Measurements from ENCODE around the gene NCOA6. TPM values are rescaled to one million over a fixed set of nuclear protein-coding genes. Genes with fewer than 3 reads are reported as not detected.
"Not testable (repeated sequence)": the region's sequence is repeated elsewhere in the genome, so short reads cannot be mapped to it uniquely, and the experiment has no call there.

The NCOA6 gene
- total RNA-seq, 2 donors from 2014 or later, result 20.4 to 24.1 TPM

GRCh38 chr20:34798328-34798727 lies 27.1 kb downstream of the NCOA6 start:
- DNase-seq (ENCODE audit: low spot score in 2 of 2), result no peak
- ATAC-seq, result no peak
- H3K27ac Mint-ChIP-seq, result no peak overlapping the region
- no peaks in the 10 kb centered on the region for H3K9me3 Mint-ChIP-seq
- no peaks in the 10 kb centered on the region for H3K36me3 Mint-ChIP-seq

GRCh38 chr20:34797012-34797995 lies 28.1 kb downstream of the NCOA6 start:
- DNase-seq (ENCODE audit: low spot score in 2 of 2) (no peak), ATAC-seq (no peak)
- Mint-ChIP-seq H3K36me3 (no peaks in the 10 kb centered on the region), H3K27ac (no peak overlapping the region), H3K9me3 (no peaks in the 10 kb centered on the region)

GRCh38 chr20:34794006-34794585 lies 31.4 kb downstream of the NCOA6 start:
- Mint-ChIP-seq H3K27ac (no peak overlapping the region), H3K36me3 (no peaks in the 10 kb centered on the region), H3K9me3 (no peaks in the 10 kb centered on the region)
- DNase-seq (ENCODE audit: low spot score in 2 of 2) (no peak), ATAC-seq (no peak)

GRCh38 chr20:34792687-34793363 lies 32.6 kb downstream of the NCOA6 start:
- H3K36me3 Mint-ChIP-seq, result no peaks in the 10 kb centered on the region
- H3K27ac Mint-ChIP-seq, result no peak overlapping the region
- ATAC-seq, result no peak
- H3K9me3 Mint-ChIP-seq, result no peaks in the 10 kb centered on the region
- DNase-seq (ENCODE audit: low spot score in 2 of 2), result no peak

GRCh38 chr20:34791289-34792020 lies 34.0 kb downstream of the NCOA6 start:
- H3K9me3 Mint-ChIP-seq, result no peaks in the 10 kb centered on the region
- ATAC-seq (no peak), DNase-seq (ENCODE audit: low spot score in 2 of 2) (no peak)
- H3K27ac Mint-ChIP-seq, result no peak overlapping the region
- H3K36me3 Mint-ChIP-seq, result no peaks in the 10 kb centered on the region

- DNase-seq (ENCODE audit: low spot score in 2 of 2), result no peak
- H3K27ac Mint-ChIP-seq, result no peak overlapping the region
- ATAC-seq, result no peak
- no peaks in the 10 kb centered on the region for H3K36me3 Mint-ChIP-seq
- no peaks in the 10 kb centered on the region for H3K9me3 Mint-ChIP-seq
Observed at GRCh38 chr20:34781220-34781619, 44.2 kb downstream of the NCOA6 start.

GRCh38 chr20:34780291-34780690 lies 45.2 kb downstream of the NCOA6 start:
- not testable (repeated sequence) for ATAC-seq; H3K36me3 Mint-ChIP-seq; H3K9me3 Mint-ChIP-seq; H3K27ac Mint-ChIP-seq; DNase-seq (ENCODE audit: low spot score in 2 of 2)

GRCh38 chr20:34776177-34776576 lies 49.3 kb downstream of the NCOA6 start:
- ATAC-seq (no peak), DNase-seq (ENCODE audit: low spot score in 2 of 2) (no peak)
- Mint-ChIP-seq H3K9me3 (no peaks in the 10 kb centered on the region), H3K36me3 (peaks cover 0 to 8% of the 10 kb centered on the region in 2 donors), H3K27ac (no peak overlapping the region)

GRCh38 chr20:34774886-34775285 lies 50.6 kb downstream of the NCOA6 start:
- DNase-seq (ENCODE audit: low spot score in 2 of 2) (no peak), ATAC-seq (no peak)
- Mint-ChIP-seq H3K9me3 (no peaks in the 10 kb centered on the region), H3K27ac (peak overlapping the region in 1 of 2 donors; percentile 34), H3K36me3 (peaks cover 0 to 8% of the 10 kb centered on the region in 2 donors)

- DNase-seq (ENCODE audit: low spot score in 2 of 2) (no peak), ATAC-seq (no peak)
- H3K27ac Mint-ChIP-seq, result no peak overlapping the region
- peaks cover 0 to 8% of the 10 kb centered on the region in 2 donors for H3K36me3 Mint-ChIP-seq
- H3K9me3 Mint-ChIP-seq, result no peaks in the 10 kb centered on the region
Observed at GRCh38 chr20:34774449-34774848, 51.0 kb downstream of the NCOA6 start.

- Mint-ChIP-seq H3K27ac (no peak overlapping the region), H3K36me3 (peaks cover 0 to 8% of the 10 kb centered on the region in 2 donors), H3K9me3 (no peaks in the 10 kb centered on the region)
- no peak for ATAC-seq
- no peak for DNase-seq (ENCODE audit: low spot score in 2 of 2)
Observed at GRCh38 chr20:34773726-34774125, 51.7 kb downstream of the NCOA6 start.

GRCh38 chr20:34772437-34772836 lies 53.0 kb downstream of the NCOA6 start:
- Mint-ChIP-seq H3K9me3 (no peaks in the 10 kb centered on the region), H3K36me3 (peaks cover 0 to 13% of the 10 kb centered on the region in 2 donors), H3K27ac (no peak overlapping the region)
- ATAC-seq (no peak), DNase-seq (ENCODE audit: low spot score in 2 of 2) (no peak)

GRCh38 chr20:34771680-34772081 lies 53.8 kb downstream of the NCOA6 start:
- DNase-seq (ENCODE audit: low spot score in 2 of 2) (no peak), ATAC-seq (no peak)
- Mint-ChIP-seq H3K9me3 (no peaks in the 10 kb centered on the region), H3K36me3 (peaks cover 0 to 13% of the 10 kb centered on the region in 2 donors), H3K27ac (no peak overlapping the region)

GRCh38 chr20:34768096-34768495 lies 57.4 kb downstream of the NCOA6 start:
- DNase-seq (ENCODE audit: low spot score in 2 of 2) (no peak), ATAC-seq (no peak)
- peaks cover 0 to 13% of the 10 kb centered on the region in 2 donors for H3K36me3 Mint-ChIP-seq
- H3K9me3 Mint-ChIP-seq, result no peaks in the 10 kb centered on the region
- H3K27ac Mint-ChIP-seq, result no peak overlapping the region

GRCh38 chr20:34762031-34762555 lies 63.4 kb downstream of the NCOA6 start:
- ATAC-seq (no peak), DNase-seq (ENCODE audit: low spot score in 2 of 2) (no peak)
- H3K9me3 Mint-ChIP-seq, result no peaks in the 10 kb centered on the region
- no peak overlapping the region for H3K27ac Mint-ChIP-seq
- peaks cover 10 to 14% of the 10 kb centered on the region in 2 donors for H3K36me3 Mint-ChIP-seq

GRCh38 chr20:34755367-34755766 lies 70.1 kb downstream of the NCOA6 start:
- ATAC-seq (peak in 1 of 2 donors; percentile 66), DNase-seq (ENCODE audit: low spot score in 2 of 2) (no peak)
- Mint-ChIP-seq H3K27ac (peak overlapping the region in 1 of 2 donors; percentile 39), H3K9me3 (no peaks in the 10 kb centered on the region), H3K36me3 (peaks cover 7 to 14% of the 10 kb centered on the region in 2 donors)

Measured in activated naive CD4-positive, alpha-beta T cell treated with anti-CD3 and anti-CD28 coated beads, Interleukin-2, amount 50 U/mL, for 72 hours (primary cell).